ENCODE measurements around the gene KATNAL2.
"Not testable (repeated sequence)": the region's sequence is repeated elsewhere in the genome, so short reads cannot be mapped to it uniquely, and the experiment has no call there.

- TF ChIP-seq POLR2A (IDR thresholded peaks at IDR 0.05; ENCODE audit: low read depth, low read length); TAF1 (IDR thresholded peaks at IDR 0.05; ENCODE audit: borderline replicate concordance, low read depth, low read length): not testable (repeated sequence)
Measured at GRCh38 chr18:47022821-47023220, 105.4 kb downstream of the KATNAL2 start.
